DOHH2 (cell line): ENCODE data around the gene TMEM176A.

Experiments
- H3F3A ChIP-seq: fragments of 200-600 bp; sonication (generic), shearing (Covaris generic); 2 replicates; pipeline ENCODE4 v1.6.0; 2016; ENCODE audit warnings: antibody characterized with exemption, mild to moderate bottlenecking; ENCODE audit not compliant: control insufficient read depth, insufficient read depth
- H3K27ac ChIP-seq: fragments of 200-600 bp; sonication (generic); 2 replicates; pipeline ENCODE4 v1.5.1; 2014; ENCODE audit warnings: low read depth, mild to moderate bottlenecking, low read length, moderate library complexity
- H3K27me3 ChIP-seq: fragments of 200-600 bp; sonication (generic); 2 replicates; pipeline ENCODE4 v1.6.1; 2014; ENCODE audit warnings: mild to moderate bottlenecking, low read length, mixed read lengths; ENCODE audit not compliant: control insufficient read depth
- H3K36me3 ChIP-seq: fragments of 200-600 bp; sonication (generic); 2 replicates; pipeline ENCODE4 v1.6.1; 2014; ENCODE audit warnings: mild to moderate bottlenecking, low read length, moderate library complexity, mixed read lengths; ENCODE audit not compliant: control insufficient read depth
- H3K4me1 ChIP-seq: fragments of 200-600 bp; sonication (generic); 2 replicates; pipeline ENCODE4 v1.6.1; 2014; ENCODE audit warnings: mild to moderate bottlenecking, low read length, mixed read lengths; ENCODE audit not compliant: control insufficient read depth
- H3K4me2 ChIP-seq: fragments of 200-600 bp; sonication (generic); 2 replicates; pipeline ENCODE4 v1.6.0; 2014; ENCODE audit warnings: mild to moderate bottlenecking, low read length, moderate library complexity
- H3K4me3 ChIP-seq: fragments of 200-600 bp; sonication (generic); 2 replicates; pipeline ENCODE4 v1.5.1; 2014; ENCODE audit warnings: mild to moderate bottlenecking, low read length, mixed read lengths
- H3K79me2 ChIP-seq: fragments of 200-600 bp; sonication (generic); 2 replicates; pipeline ENCODE4 v1.6.1; 2014; ENCODE audit warnings: mild to moderate bottlenecking, low read length, mixed read lengths; ENCODE audit not compliant: control insufficient read depth
- H3K9me2 ChIP-seq: fragments of 200-600 bp; sonication (generic); replicated peaks from 2 replicates; pipeline ENCODE4 v1.6.1; 2014; ENCODE audit warnings: mild to moderate bottlenecking, low read length, mixed read lengths; ENCODE audit not compliant: control insufficient read depth
- H3K9me3 ChIP-seq: fragments of 200-600 bp; sonication (generic); 2 replicates; pipeline ENCODE4 v1.6.1; 2014; ENCODE audit warnings: antibody characterized with exemption, low read length, mixed read lengths; ENCODE audit not compliant: control insufficient read depth, insufficient read depth
- H4K20me1 ChIP-seq: fragments of 200-600 bp; sonication (generic); 2 replicates; pipeline ENCODE4 v1.6.0; 2014; ENCODE audit warnings: low read depth, mild to moderate bottlenecking, antibody characterized with exemption, low read length, moderate library complexity; ENCODE audit not compliant: control insufficient read depth, insufficient read depth
- CTCF ChIP-seq: fragments of 200-600 bp; sonication (generic); IDR thresholded peaks from one replicate; pipeline ENCODE4 v1.5.1; 2014; ENCODE audit warnings: antibody characterized with exemption, mild to moderate bottlenecking, low read depth, low read length; ENCODE audit not compliant: poor library complexity, severe bottlenecking
- EZH2phosphoT487 ChIP-seq: fragments of 200-600 bp; sonication (generic); IDR thresholded peaks from 2 replicates; pipeline ENCODE4 v1.6.1; 2017; ENCODE audit warnings: borderline replicate concordance, mild to moderate bottlenecking, antibody characterized with exemption, low read length, moderate library complexity, mixed read lengths

TMEM176A gene

GRCh38 chr7:150847536-150847935 is 47.0 kb downstream of the TMEM176A start:
- no peak overlapping the region for H3K4me3 ChIP-seq
- H3K4me1 ChIP-seq, result no peaks in the 10 kb centered on the region
- no peak overlapping the region for H3K27ac ChIP-seq
- H3K9me3 ChIP-seq, result no peaks in the 10 kb centered on the region
- H3K36me3 ChIP-seq, result no peaks in the 10 kb centered on the region
- H3F3A ChIP-seq, result no peaks in the 10 kb centered on the region
- H3K79me2 ChIP-seq, result no peaks in the 10 kb centered on the region
- H3K4me2 ChIP-seq, result no peak overlapping the region
- no peaks in the 10 kb centered on the region for H3K9me2 ChIP-seq
- TF ChIP-seq EZH2phosphoT487, result no peak
- TF ChIP-seq CTCF, result no peak
- H3K27me3 ChIP-seq, result peaks cover 4% of the 10 kb centered on the region; the same call in 1 of the 2 replicates
- no peaks in the 10 kb centered on the region for H4K20me1 ChIP-seq

- H3K36me3 ChIP-seq, result no peaks in the 10 kb centered on the region
- no peaks in the 10 kb centered on the region for H3K9me3 ChIP-seq
- no peaks in the 10 kb centered on the region for H3K79me2 ChIP-seq
- H3F3A ChIP-seq, result no peaks in the 10 kb centered on the region
- no peak overlapping the region for H3K4me3 ChIP-seq
- no peak overlapping the region for H3K4me2 ChIP-seq
- H4K20me1 ChIP-seq, result no peaks in the 10 kb centered on the region
- TF ChIP-seq EZH2phosphoT487 (no peak), CTCF (no peak)
- H3K27ac ChIP-seq, result no peak overlapping the region
- H3K4me1 ChIP-seq, result no peaks in the 10 kb centered on the region
- peaks cover 8% of the 10 kb centered on the region; the same call in 1 of the 2 replicates for H3K27me3 ChIP-seq
- no peaks in the 10 kb centered on the region for H3K9me2 ChIP-seq
These were observed 47.5 kb downstream of the TMEM176A start for GRCh38 chr7:150848111-150848510.

GRCh38 chr7:150848561-150849115 is 48.1 kb downstream of the TMEM176A start:
- H3K79me2 ChIP-seq, result no peaks in the 10 kb centered on the region
- peaks cover 9% of the 10 kb centered on the region; the same call in 1 of the 2 replicates for H3K27me3 ChIP-seq
- H4K20me1 ChIP-seq, result no peaks in the 10 kb centered on the region
- no peak overlapping the region for H3K4me2 ChIP-seq
- no peaks in the 10 kb centered on the region for H3K9me2 ChIP-seq
- TF ChIP-seq CTCF, result no peak
- no peak for TF ChIP-seq EZH2phosphoT487
- no peaks in the 10 kb centered on the region for H3K36me3 ChIP-seq
- H3K4me1 ChIP-seq, result no peaks in the 10 kb centered on the region
- no peaks in the 10 kb centered on the region for H3K9me3 ChIP-seq
- H3F3A ChIP-seq, result no peaks in the 10 kb centered on the region
- no peak overlapping the region for H3K4me3 ChIP-seq
- H3K27ac ChIP-seq, result no peak overlapping the region
